ENCODE results near the gene MERTK. TPM values are rescaled to one million over a fixed set of nuclear protein-coding genes. Genes with fewer than 3 reads are reported as not detected.
A peak's percentile ranks its signal among the peaks of the same experiment; 100 is the strongest.

Gene MERTK
- total and polyA plus RNA-seq, 2 of the 13 experiments (the other 11 are each of a cell fraction or from before 2014, with no cell fraction given) = 37.3 to 44.7 TPM

DNA sequence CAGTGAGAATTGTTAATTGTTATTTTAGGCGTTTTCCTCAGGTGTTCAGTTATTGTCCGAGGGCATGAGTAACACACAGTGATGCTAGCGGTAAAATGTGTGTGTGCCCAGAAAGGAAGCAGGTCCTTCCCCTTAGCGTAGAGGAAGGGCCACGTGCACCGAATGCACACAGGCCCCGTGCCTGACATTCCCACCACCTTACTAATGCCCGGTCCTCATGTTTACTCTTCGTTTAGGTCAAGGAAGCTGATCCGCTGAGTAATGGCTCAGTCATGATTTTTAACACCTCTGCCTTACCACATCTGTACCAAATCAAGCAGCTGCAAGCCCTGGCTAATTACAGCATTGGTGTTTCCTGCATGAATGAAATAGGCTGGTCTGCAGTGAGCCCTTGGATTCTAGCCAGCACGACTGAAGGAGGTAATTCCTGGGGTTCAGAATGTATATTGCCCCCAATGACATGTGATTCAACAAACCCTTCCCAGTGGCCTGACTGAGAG is 76.7 kb downstream of the MERTK start (continued):
- TF ChIP-seq, protein P1, sequence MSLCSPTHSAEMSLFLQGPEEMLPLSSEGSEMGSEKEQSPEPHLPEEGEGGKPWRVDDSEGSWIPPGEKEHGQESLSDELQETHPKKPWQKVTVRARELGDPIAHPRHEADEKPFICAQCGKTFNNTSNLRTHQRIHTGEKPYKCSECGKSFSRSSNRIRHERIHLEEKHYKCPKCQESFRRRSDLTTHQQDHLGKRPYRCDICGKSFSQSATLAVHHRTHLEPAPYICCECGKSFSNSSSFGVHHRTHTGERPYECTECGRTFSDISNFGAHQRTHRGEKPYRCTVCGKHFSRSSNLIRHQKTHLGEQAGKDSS (CRISPR knock-in tag; IDR thresholded peaks at IDR 0.05; ENCODE audit: borderline replicate concordance, low read depth) = no peak
- TF ChIP-seq, protein P2, sequence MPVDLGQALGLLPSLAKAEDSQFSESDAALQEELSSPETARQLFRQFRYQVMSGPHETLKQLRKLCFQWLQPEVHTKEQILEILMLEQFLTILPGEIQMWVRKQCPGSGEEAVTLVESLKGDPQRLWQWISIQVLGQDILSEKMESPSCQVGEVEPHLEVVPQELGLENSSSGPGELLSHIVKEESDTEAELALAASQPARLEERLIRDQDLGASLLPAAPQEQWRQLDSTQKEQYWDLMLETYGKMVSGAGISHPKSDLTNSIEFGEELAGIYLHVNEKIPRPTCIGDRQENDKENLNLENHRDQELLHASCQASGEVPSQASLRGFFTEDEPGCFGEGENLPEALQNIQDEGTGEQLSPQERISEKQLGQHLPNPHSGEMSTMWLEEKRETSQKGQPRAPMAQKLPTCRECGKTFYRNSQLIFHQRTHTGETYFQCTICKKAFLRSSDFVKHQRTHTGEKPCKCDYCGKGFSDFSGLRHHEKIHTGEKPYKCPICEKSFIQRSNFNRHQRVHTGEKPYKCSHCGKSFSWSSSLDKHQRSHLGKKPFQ (CRISPR knock-in tag; IDR thresholded peaks at IDR 0.05; ENCODE audit: insufficient replicate concordance) = no peak
- TF ChIP-seq MYC (CRISPR knock-in tag; IDR thresholded peaks at IDR 0.05; ENCODE audit: borderline replicate concordance) (peak; percentile 57; the same call in 1 of the 2 replicates), ZKSCAN5 (CRISPR knock-in tag; IDR thresholded peaks at IDR 0.05) (no peak), MED13 (CRISPR knock-in tag; IDR thresholded peaks at IDR 0.05) (no peak), CBX5 (CRISPR knock-in tag; IDR thresholded peaks at IDR 0.05; ENCODE audit: borderline replicate concordance) (peak; percentile 89; the same call in 1 of the 2 replicates), ZNF703 (CRISPR knock-in tag; IDR thresholded peaks at IDR 0.05; ENCODE audit: borderline replicate concordance) (no peak)
- TF ChIP-seq, protein P3, sequence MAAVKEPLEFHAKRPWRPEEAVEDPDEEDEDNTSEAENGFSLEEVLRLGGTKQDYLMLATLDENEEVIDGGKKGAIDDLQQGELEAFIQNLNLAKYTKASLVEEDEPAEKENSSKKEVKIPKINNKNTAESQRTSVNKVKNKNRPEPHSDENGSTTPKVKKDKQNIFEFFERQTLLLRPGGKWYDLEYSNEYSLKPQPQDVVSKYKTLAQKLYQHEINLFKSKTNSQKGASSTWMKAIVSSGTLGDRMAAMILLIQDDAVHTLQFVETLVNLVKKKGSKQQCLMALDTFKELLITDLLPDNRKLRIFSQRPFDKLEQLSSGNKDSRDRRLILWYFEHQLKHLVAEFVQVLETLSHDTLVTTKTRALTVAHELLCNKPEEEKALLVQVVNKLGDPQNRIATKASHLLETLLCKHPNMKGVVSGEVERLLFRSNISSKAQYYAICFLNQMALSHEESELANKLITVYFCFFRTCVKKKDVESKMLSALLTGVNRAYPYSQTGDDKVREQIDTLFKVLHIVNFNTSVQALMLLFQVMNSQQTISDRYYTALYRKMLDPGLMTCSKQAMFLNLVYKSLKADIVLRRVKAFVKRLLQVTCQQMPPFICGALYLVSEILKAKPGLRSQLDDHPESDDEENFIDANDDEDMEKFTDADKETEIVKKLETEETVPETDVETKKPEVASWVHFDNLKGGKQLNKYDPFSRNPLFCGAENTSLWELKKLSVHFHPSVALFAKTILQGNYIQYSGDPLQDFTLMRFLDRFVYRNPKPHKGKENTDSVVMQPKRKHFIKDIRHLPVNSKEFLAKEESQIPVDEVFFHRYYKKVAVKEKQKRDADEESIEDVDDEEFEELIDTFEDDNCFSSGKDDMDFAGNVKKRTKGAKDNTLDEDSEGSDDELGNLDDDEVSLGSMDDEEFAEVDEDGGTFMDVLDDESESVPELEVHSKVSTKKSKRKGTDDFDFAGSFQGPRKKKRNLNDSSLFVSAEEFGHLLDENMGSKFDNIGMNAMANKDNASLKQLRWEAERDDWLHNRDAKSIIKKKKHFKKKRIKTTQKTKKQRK (IDR thresholded peaks at IDR 0.05; ENCODE audit: low read length) = no peak
- TF ChIP-seq, protein P4, sequence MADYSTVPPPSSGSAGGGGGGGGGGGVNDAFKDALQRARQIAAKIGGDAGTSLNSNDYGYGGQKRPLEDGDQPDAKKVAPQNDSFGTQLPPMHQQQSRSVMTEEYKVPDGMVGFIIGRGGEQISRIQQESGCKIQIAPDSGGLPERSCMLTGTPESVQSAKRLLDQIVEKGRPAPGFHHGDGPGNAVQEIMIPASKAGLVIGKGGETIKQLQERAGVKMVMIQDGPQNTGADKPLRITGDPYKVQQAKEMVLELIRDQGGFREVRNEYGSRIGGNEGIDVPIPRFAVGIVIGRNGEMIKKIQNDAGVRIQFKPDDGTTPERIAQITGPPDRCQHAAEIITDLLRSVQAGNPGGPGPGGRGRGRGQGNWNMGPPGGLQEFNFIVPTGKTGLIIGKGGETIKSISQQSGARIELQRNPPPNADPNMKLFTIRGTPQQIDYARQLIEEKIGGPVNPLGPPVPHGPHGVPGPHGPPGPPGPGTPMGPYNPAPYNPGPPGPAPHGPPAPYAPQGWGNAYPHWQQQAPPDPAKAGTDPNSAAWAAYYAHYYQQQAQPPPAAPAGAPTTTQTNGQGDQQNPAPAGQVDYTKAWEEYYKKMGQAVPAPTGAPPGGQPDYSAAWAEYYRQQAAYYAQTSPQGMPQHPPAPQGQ (CRISPR knock-in tag; IDR thresholded peaks at IDR 0.05; ENCODE audit: borderline replicate concordance) = no peak
- TF ChIP-seq, protein P5, sequence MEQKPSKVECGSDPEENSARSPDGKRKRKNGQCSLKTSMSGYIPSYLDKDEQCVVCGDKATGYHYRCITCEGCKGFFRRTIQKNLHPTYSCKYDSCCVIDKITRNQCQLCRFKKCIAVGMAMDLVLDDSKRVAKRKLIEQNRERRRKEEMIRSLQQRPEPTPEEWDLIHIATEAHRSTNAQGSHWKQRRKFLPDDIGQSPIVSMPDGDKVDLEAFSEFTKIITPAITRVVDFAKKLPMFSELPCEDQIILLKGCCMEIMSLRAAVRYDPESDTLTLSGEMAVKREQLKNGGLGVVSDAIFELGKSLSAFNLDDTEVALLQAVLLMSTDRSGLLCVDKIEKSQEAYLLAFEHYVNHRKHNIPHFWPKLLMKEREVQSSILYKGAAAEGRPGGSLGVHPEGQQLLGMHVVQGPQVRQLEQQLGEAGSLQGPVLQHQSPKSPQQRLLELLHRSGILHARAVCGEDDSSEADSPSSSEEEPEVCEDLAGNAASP (CRISPR knock-in tag; IDR thresholded peaks at IDR 0.05; ENCODE audit: borderline replicate concordance) = no peak
- TF ChIP-seq, protein P6, sequence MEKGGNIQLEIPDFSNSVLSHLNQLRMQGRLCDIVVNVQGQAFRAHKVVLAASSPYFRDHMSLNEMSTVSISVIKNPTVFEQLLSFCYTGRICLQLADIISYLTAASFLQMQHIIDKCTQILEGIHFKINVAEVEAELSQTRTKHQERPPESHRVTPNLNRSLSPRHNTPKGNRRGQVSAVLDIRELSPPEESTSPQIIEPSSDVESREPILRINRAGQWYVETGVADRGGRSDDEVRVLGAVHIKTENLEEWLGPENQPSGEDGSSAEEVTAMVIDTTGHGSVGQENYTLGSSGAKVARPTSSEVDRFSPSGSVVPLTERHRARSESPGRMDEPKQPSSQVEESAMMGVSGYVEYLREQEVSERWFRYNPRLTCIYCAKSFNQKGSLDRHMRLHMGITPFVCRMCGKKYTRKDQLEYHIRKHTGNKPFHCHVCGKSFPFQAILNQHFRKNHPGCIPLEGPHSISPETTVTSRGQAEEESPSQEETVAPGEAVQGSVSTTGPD (CRISPR knock-in tag; IDR thresholded peaks at IDR 0.05) = no peak
- TF ChIP-seq, protein P7, sequence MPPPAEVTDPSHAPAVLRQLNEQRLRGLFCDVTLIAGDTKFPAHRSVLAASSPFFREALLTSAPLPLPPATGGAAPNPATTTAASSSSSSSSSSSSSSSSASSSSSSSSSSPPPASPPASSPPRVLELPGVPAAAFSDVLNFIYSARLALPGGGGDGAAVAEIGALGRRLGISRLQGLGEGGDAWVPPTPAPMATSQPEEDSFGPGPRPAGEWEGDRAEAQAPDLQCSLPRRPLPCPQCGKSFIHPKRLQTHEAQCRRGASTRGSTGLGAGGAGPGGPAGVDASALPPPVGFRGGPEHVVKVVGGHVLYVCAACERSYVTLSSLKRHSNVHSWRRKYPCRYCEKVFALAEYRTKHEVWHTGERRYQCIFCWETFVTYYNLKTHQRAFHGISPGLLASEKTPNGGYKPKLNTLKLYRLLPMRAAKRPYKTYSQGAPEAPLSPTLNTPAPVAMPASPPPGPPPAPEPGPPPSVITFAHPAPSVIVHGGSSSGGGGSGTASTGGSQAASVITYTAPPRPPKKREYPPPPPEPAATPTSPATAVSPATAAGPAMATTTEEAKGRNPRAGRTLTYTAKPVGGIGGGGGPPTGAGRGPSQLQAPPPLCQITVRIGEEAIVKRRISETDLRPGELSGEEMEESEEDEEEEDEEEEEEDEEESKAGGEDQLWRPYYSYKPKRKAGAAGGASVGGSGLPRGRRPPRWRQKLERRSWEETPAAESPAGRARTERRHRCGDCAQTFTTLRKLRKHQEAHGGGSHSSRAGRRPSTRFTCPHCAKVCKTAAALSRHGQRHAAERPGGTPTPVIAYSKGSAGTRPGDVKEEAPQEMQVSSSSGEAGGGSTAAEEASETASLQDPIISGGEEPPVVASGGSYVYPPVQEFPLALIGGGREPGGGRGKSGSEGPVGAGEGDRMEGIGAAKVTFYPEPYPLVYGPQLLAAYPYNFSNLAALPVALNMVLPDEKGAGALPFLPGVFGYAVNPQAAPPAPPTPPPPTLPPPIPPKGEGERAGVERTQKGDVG (CRISPR knock-in tag; IDR thresholded peaks at IDR 0.05; ENCODE audit: borderline replicate concordance) = peak; percentile 25; the same call in 1 of the 2 replicates
